ENCODE data around the gene TNS3.

The TNS3 gene

DNA sequence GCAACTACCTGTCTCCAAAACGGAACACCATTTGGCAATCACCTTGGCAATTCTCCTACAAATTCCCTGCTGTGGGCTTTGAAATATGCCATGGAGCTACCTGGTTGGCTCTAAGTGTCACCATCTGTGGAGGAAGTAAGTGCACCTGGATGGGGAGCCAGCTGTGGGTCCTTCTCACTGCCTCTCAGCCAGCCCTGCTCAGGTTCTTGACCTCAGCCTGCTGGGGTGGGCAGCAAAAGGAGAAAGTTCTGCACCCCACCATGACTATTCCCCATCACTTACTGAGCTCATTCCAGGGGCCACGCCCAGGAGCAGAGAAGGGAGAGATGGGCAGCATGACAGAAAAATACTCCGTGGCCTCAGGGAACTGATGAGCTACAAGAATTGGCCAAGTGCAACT is 158.7 kb downstream of the TNS3 start:
- H4K20me1 ChIP-seq (ENCODE audit: control insufficient read depth, insufficient read depth, low read depth, low read length): no peaks in the 10 kb centered on the region
- H3K36me3 ChIP-seq (ENCODE audit: control insufficient read depth, low read length): no peaks in the 10 kb centered on the region
- H3K79me2 ChIP-seq (ENCODE audit: control insufficient read depth, low read length): no peaks in the 10 kb centered on the region
- TF ChIP-seq EZH2phosphoT487 (IDR thresholded peaks at IDR 0.05; ENCODE audit: borderline replicate concordance, low read length): no peak
- TF ChIP-seq, protein P1, sequence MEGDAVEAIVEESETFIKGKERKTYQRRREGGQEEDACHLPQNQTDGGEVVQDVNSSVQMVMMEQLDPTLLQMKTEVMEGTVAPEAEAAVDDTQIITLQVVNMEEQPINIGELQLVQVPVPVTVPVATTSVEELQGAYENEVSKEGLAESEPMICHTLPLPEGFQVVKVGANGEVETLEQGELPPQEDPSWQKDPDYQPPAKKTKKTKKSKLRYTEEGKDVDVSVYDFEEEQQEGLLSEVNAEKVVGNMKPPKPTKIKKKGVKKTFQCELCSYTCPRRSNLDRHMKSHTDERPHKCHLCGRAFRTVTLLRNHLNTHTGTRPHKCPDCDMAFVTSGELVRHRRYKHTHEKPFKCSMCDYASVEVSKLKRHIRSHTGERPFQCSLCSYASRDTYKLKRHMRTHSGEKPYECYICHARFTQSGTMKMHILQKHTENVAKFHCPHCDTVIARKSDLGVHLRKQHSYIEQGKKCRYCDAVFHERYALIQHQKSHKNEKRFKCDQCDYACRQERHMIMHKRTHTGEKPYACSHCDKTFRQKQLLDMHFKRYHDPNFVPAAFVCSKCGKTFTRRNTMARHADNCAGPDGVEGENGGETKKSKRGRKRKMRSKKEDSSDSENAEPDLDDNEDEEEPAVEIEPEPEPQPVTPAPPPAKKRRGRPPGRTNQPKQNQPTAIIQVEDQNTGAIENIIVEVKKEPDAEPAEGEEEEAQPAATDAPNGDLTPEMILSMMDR (IDR thresholded peaks at IDR 0.05; ENCODE audit: low read depth, low read length, poor library complexity, severe bottlenecking): no peak
- H3K27me3 ChIP-seq (ENCODE audit: control insufficient read depth, low read length): no peaks in the 10 kb centered on the region
- no peaks in the 10 kb centered on the region for H3K9me3 ChIP-seq (ENCODE audit: control insufficient read depth, insufficient read depth, low read length)
- no peak overlapping the region for H3K27ac ChIP-seq (ENCODE audit: low read depth, low read length)
- no peaks in the 10 kb centered on the region for H3K4me1 ChIP-seq (ENCODE audit: control insufficient read depth, low read length)
- H3K9me2 ChIP-seq (replicated peaks; ENCODE audit: control insufficient read depth, low read length): no peaks in the 10 kb centered on the region
- no peak overlapping the region for H3K4me3 ChIP-seq (ENCODE audit: low read length)
- H3K4me2 ChIP-seq (ENCODE audit: low read length): no peak overlapping the region
- H3F3A ChIP-seq (ENCODE audit: control insufficient read depth, insufficient read depth): no peaks in the 10 kb centered on the region

DNA sequence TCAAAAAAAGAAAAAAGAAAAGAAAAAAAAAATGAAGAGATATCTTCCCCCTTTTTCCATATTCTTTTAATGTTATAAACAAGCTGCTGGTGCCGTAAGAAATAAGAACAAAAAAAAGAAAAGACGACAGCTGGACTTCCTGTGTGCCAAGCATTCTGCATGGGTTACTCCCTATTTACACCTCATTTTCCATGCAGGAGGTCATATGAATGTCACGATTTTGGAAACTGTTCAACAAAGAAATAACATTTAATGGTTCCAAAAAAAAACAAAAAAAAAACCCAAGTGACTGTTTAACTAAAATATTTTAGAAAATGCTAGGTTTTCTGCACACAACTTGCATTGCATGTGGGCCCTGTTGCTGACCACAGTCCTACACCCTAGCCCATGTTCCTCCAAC is 159.3 kb downstream of the TNS3 start:
- H3K36me3 ChIP-seq (ENCODE audit: control insufficient read depth, low read length): no peaks in the 10 kb centered on the region

DNA sequence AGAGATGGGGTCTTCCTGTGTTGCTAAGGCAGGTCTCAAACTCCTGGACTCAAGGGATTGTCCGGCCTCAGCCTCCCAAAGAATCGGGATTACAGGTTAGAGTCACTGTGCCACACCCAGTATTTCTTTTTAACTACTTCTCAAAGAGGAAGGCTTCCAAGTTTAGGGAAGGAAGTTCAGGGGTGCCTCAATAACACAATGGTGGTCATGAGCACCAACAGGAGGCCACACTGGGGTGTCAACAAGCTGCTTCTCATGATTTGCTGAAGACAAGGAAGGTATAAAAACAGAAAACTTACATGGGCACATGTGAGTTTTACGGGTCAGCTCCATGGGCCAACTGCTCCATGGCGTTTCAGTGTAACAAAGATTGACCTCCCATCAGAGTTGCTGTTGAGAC is 160.5 kb downstream of the TNS3 start:
- no peaks in the 10 kb centered on the region for H3K27me3 ChIP-seq (ENCODE audit: control insufficient read depth, low read length)
- H3K9me2 ChIP-seq (replicated peaks; ENCODE audit: control insufficient read depth, low read length): no peaks in the 10 kb centered on the region
- no peak overlapping the region for H3K4me2 ChIP-seq (ENCODE audit: low read length)
- no peak overlapping the region for H3K27ac ChIP-seq (ENCODE audit: low read depth, low read length)
- no peaks in the 10 kb centered on the region for H4K20me1 ChIP-seq (ENCODE audit: control insufficient read depth, insufficient read depth, low read depth, low read length)
- H3K4me3 ChIP-seq (ENCODE audit: low read length): no peak overlapping the region
- no peaks in the 10 kb centered on the region for H3K79me2 ChIP-seq (ENCODE audit: control insufficient read depth, low read length)
- no peaks in the 10 kb centered on the region for H3K36me3 ChIP-seq (ENCODE audit: control insufficient read depth, low read length)
- TF ChIP-seq, protein P1 (IDR thresholded peaks at IDR 0.05; ENCODE audit: low read depth, low read length, poor library complexity, severe bottlenecking): no peak
- no peak for TF ChIP-seq EZH2phosphoT487 (IDR thresholded peaks at IDR 0.05; ENCODE audit: borderline replicate concordance, low read length)
- H3K9me3 ChIP-seq (ENCODE audit: control insufficient read depth, insufficient read depth, low read length): no peaks in the 10 kb centered on the region
- H3F3A ChIP-seq (ENCODE audit: control insufficient read depth, insufficient read depth): no peaks in the 10 kb centered on the region
- H3K4me1 ChIP-seq (ENCODE audit: control insufficient read depth, low read length): no peaks in the 10 kb centered on the region

More for the DNA sequence above, 159.3 kb downstream of the TNS3 start:
- no peaks in the 10 kb centered on the region for H3K4me1 ChIP-seq (ENCODE audit: control insufficient read depth, low read length)
- TF ChIP-seq, protein P1 (IDR thresholded peaks at IDR 0.05; ENCODE audit: low read depth, low read length, poor library complexity, severe bottlenecking): no peak
- no peaks in the 10 kb centered on the region for H3K9me3 ChIP-seq (ENCODE audit: control insufficient read depth, insufficient read depth, low read length)
- no peaks in the 10 kb centered on the region for H3K79me2 ChIP-seq (ENCODE audit: control insufficient read depth, low read length)
- no peak overlapping the region for H3K4me2 ChIP-seq (ENCODE audit: low read length)
- H3K27me3 ChIP-seq (ENCODE audit: control insufficient read depth, low read length): no peaks in the 10 kb centered on the region
- no peak overlapping the region for H3K27ac ChIP-seq (ENCODE audit: low read depth, low read length)
- H3K4me3 ChIP-seq (ENCODE audit: low read length): no peak overlapping the region
- no peaks in the 10 kb centered on the region for H4K20me1 ChIP-seq (ENCODE audit: control insufficient read depth, insufficient read depth, low read depth, low read length)
- H3F3A ChIP-seq (ENCODE audit: control insufficient read depth, insufficient read depth): no peaks in the 10 kb centered on the region
- no peaks in the 10 kb centered on the region for H3K9me2 ChIP-seq (replicated peaks; ENCODE audit: control insufficient read depth, low read length)

Measured in DOHH2 (cell line).